GM19351 (cell line): ENCODE data around the gene NEU4.

ENCODE experiments used
- ATAC-seq: cut with Tn5 transposase; IDR thresholded peaks from one replicate; pipeline ENCODE4 v1.9.1; 2021; ENCODE audit warnings: mild to moderate bottlenecking, moderate library complexity; ENCODE audit not compliant: unreplicated experiment

NEU4 gene

DNA sequence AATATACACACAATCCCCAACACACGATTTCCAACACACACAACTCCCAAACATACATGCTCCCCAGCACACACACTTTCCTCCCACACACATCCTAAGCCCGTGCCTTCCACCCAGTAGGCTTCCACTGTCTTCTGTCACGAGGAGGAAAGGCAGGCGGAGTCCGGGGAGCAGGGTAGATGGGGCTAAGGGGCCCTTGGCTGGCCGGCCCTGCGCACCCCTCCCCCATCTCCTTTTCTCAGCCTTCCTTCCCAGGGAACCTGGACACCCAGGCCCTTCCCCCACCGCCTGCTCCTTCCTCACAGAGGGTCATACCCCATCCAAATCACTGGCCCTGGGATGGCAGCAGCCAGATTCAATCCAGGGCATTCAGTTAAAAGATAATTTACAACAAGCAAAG lies 53.1 kb downstream of the NEU4 start:
- ATAC-seq = no peak

DNA sequence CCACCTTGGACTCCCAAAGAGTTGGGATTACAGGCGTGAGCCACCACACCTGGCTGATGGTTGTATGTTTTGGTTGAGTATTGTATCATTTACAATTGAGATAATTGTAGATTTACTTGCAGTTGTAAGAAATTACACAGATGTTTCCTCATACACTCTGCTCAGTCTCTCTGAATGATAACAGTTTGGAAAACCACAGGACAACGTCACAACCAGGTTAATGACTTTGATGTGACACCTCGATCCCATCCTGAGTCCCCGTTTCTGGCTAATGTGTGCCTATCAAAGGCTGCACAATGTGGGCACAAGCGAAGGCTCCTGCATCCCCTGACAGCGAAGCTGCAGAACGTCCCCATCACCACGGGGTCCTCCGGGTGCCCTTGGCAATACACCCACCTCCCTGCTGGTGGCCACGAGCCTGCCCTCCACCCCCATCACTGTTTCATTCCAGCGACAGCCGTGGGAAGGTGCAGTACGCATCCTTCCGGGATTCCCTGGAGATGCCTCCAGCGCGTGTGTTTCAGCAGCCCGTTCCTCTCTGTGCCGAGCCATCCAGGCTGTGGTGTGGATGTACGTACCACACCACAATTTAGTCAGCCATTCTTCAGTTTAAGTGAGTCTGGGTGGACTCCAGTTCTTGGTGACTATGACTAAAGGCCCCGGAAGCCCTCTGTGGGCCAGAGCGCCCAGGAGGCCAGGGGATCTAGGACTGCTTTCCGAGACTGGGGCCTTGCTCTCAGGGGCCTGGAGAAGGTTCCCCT lies 54.0 kb downstream of the NEU4 start:
- no peak for ATAC-seq

DNA sequence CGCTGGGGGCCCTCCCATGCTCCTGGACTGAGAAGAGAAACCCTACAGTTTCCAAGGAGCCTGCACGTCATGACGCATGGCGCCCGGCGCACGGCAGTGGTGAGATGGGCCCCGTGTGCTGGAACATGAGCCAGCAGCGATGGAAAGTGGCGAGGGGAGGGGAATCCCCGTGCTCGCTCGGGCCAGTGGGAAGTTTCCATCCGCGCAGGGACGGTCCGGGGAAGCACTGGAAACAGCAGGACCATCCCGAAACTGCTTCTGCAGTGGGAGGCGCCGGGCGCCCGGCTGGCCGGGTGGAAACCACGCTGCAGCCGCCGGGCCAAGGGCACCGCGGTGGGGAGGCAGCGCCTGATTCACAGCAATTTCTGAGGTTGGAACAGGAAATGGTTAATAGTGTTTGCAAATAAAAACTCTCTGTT lies 54.6 kb downstream of the NEU4 start:
- ATAC-seq = peak; percentile 35

DNA sequence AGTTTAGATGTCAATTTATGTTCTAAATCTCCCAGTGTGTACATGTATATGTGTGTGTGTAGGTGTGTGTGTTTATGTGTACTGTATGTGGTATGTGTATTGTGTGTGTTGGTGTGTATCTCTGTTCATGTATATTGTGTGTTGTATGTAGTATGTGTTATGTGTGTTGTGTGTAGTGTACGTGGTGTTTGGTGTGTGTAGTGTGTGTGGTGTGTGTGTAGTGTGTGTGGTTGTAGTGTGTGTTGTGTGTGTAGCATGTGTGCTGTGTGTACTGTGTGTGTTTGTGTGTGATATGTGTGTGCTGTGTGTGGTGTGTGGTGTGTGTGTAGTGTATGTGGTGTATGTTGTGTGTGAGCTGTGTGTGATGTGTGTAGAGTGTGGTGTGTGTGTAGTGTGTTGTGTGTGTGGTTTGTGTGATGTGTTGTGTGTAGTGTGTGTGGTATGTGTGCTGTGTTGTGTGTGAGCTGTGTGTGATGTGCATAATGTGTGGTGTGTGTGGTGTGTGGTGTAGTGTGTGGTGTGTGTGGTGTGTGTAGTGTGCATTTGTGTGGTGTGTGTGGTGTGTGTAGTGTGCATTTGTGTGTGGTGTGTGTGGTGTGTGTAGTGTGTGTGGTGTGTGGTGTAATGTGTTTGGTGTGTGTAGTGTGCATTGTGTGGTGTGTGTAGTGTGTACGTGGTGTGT lies 55.3 kb downstream of the NEU4 start:
- no peak for ATAC-seq

DNA sequence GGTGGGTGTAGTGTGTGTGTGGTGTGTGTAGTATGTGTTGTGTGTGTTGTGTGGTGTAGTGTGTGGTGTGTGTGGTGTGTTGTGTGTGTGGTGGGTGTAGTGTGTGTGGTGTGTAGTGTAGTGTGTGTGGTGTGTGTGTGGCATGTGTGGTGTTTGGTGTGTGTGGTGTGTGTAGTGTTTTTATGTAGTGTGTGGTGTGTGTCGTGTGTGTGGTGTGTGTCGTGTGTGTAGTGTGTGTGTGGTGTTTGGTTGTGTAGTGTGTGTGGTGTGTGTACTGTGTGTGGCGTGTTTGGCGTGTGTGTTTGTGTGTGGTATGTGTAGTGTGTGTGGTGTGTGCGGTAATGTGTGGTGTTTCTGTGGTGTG lies 55.8 kb downstream of the NEU4 start:
- ATAC-seq = no peak

DNA sequence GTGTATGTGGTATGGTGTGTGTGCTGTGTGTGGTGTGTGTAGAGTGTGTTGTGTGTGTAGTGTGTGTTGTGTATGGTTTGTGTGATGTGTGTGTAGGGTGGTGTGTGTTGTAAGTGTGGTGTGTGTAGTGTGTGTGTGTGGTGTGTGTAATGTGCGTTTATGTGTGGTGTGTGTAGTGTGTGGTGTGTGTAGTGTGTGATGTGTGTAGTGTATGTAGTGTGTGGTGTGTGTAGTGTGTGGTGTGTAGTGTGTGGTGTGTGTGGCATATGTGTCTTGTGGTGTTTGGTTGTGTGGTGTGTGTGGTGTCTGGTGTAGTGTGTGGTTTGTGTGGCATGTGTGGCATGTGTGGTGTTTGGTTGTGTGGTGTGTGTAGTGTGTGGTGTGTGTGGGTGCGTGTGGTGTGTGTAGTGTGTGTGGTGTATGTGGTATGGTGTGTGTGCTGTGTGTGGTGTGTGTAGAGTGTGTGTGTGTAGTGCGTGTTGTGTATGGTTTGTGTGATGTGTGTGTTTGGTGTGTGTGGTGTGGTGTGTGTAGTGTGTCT lies 56.5 kb downstream of the NEU4 start:
- no peak for ATAC-seq

DNA sequence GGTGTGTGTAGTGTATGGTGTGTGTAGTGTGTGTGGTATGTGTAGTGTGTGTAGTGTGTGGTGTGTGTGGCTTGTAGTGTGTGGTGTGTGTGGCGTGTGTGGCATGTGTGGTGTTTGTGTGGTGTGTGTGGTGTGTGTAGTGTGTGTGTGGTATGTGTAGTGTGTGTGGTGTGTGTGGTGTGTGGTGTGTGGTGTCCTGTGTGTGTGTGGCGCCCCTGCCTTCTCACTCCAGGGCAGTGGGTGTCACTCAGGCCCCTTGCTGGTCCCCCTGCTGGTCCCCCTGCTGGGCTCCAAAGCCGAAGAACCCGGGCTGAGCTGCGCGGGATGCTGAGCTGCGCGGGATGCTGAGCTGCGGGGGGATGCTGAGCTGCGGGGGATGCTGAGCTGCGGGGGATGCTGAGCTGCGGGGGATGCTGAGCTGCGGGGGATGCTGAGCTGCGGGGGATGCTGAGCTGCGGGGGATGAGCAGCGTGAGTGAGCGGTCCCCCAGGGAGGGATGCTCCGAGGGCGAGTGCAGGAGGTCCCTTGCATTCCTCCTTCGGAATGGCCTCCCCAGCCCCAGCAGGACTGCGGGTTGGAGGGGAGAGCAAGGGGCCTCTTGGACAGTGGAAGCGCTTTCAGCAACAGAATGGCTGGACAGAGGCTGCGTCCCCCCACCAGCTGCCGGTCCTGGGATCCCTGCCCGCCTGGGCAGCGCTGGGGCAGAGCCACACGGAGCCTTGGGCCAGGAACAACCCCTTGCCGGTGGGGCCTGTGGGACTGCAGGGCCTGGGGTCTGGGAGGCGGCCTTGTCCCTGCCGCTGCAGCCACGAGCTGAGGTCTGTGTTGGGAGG lies 57.2 kb downstream of the NEU4 start:
- no peak for ATAC-seq
